ENCODE results near the gene HSD17B10.
A peak's percentile ranks its signal among the peaks of the same experiment; 100 is the strongest.

Gene HSD17B10

GRCh38 chrX:53447441-53447840 lies 13.3 kb upstream of the HSD17B10 start:
- no peak overlapping the region for H3K4me3 ChIP-seq (ENCODE audit: control insufficient read depth, low read depth, low read length)
- TF ChIP-seq, protein P1, sequence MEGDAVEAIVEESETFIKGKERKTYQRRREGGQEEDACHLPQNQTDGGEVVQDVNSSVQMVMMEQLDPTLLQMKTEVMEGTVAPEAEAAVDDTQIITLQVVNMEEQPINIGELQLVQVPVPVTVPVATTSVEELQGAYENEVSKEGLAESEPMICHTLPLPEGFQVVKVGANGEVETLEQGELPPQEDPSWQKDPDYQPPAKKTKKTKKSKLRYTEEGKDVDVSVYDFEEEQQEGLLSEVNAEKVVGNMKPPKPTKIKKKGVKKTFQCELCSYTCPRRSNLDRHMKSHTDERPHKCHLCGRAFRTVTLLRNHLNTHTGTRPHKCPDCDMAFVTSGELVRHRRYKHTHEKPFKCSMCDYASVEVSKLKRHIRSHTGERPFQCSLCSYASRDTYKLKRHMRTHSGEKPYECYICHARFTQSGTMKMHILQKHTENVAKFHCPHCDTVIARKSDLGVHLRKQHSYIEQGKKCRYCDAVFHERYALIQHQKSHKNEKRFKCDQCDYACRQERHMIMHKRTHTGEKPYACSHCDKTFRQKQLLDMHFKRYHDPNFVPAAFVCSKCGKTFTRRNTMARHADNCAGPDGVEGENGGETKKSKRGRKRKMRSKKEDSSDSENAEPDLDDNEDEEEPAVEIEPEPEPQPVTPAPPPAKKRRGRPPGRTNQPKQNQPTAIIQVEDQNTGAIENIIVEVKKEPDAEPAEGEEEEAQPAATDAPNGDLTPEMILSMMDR (IDR thresholded peaks at IDR 0.05; ENCODE audit: control insufficient read depth, insufficient read depth, low read depth, low read length, missing control alignments): no peak
- no peak for DNase-seq (ENCODE audit: low read depth)

- no peak overlapping the region for H3K4me3 ChIP-seq (ENCODE audit: control insufficient read depth, low read depth, low read length)
- TF ChIP-seq, protein P1 (IDR thresholded peaks at IDR 0.05; ENCODE audit: control insufficient read depth, insufficient read depth, low read depth, low read length, missing control alignments): peak; percentile 74
- no peak for DNase-seq (ENCODE audit: low read depth)
Measured at GRCh38 chrX:53445977-53446376, 11.8 kb upstream of the HSD17B10 start.

DNA sequence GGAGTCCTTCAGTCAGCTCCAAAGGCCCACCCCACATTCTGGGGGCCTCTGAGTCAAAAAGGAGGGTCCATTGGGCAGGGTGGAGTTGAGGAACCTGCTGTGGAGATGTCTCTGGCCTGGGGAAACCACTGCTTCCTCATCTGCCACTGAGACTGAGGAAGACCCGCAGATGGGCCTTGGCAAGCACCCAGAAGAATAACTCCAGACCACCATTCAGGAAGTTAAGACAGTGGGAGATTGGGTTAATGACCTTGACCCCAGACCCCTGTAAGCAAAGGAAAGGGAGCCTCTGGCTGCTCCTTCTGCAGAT lies 8.1 kb upstream of the HSD17B10 start:
- TF ChIP-seq, protein P1 (IDR thresholded peaks at IDR 0.05; ENCODE audit: control insufficient read depth, insufficient read depth, low read depth, low read length, missing control alignments): no peak
- H3K4me3 ChIP-seq (ENCODE audit: control insufficient read depth, low read depth, low read length): no peak overlapping the region
- no peak for DNase-seq (ENCODE audit: low read depth)

GRCh38 chrX:53441531-53442321 lies 7.6 kb upstream of the HSD17B10 start:
- TF ChIP-seq, protein P1 (IDR thresholded peaks at IDR 0.05; ENCODE audit: control insufficient read depth, insufficient read depth, low read depth, low read length, missing control alignments): no peak
- no peak for DNase-seq (ENCODE audit: low read depth)

GRCh38 chrX:53440621-53441517 lies 6.7 kb upstream of the HSD17B10 start:
- H3K4me3 ChIP-seq (ENCODE audit: control insufficient read depth, low read depth, low read length): peak overlapping the region; percentile 35
- no peak for DNase-seq (ENCODE audit: low read depth)
- TF ChIP-seq, protein P1 (IDR thresholded peaks at IDR 0.05; ENCODE audit: control insufficient read depth, insufficient read depth, low read depth, low read length, missing control alignments): no peak

More at GRCh38 chrX:53441531-53442321, 7.6 kb upstream of the HSD17B10 start:
- peak overlapping the region; percentile 35 for H3K4me3 ChIP-seq (ENCODE audit: control insufficient read depth, low read depth, low read length)

GRCh38 chrX:53440101-53440500 lies 5.9 kb upstream of the HSD17B10 start:
- DNase-seq (ENCODE audit: low read depth): no peak
- TF ChIP-seq, protein P1 (IDR thresholded peaks at IDR 0.05; ENCODE audit: control insufficient read depth, insufficient read depth, low read depth, low read length, missing control alignments): no peak
- no peak overlapping the region; the same call in 1 of the 2 replicates for H3K4me3 ChIP-seq (ENCODE audit: control insufficient read depth, low read depth, low read length)
